Glutamatergic neuron (in vitro differentiated cells): ENCODE data around the gene BCAR3. TPM values are rescaled to one million over a fixed set of nuclear protein-coding genes. Genes with fewer than 3 reads are reported as not detected.

Source experiments
- DNase-seq: peaks from one replicate; pipeline ENCODE4 v3.0.0; 2022
- H3K27ac Mint-ChIP-seq: one replicate; pipeline ENCODE4 v1.8.0; 2020; ENCODE audit warnings: mild to moderate bottlenecking, mixed read lengths, inconsistent platforms; ENCODE audit not compliant: unreplicated experiment
- H3K27me3 Mint-ChIP-seq: one replicate; pipeline ENCODE4 v1.8.0; 2020; ENCODE audit warnings: mild to moderate bottlenecking, moderate library complexity, mixed read lengths, inconsistent platforms; ENCODE audit not compliant: unreplicated experiment
- H3K36me3 Mint-ChIP-seq: one replicate; pipeline ENCODE4 v1.8.0; 2020; ENCODE audit warnings: mild to moderate bottlenecking, mixed read lengths, inconsistent platforms; ENCODE audit not compliant: unreplicated experiment
- H3K4me1 Mint-ChIP-seq: one replicate; pipeline ENCODE4 v1.8.0; 2020; ENCODE audit warnings: mild to moderate bottlenecking, low read depth, mixed read lengths, inconsistent platforms; ENCODE audit not compliant: unreplicated experiment
- H3K4me3 Mint-ChIP-seq: one replicate; pipeline ENCODE4 v1.8.0; 2020; ENCODE audit warnings: mild to moderate bottlenecking, mixed read lengths, inconsistent platforms; ENCODE audit not compliant: unreplicated experiment
- H3K9me3 Mint-ChIP-seq: one replicate; pipeline ENCODE4 v1.8.0; 2020; ENCODE audit warnings: mild to moderate bottlenecking, moderate library complexity, mixed read lengths, inconsistent platforms; ENCODE audit not compliant: unreplicated experiment
- CTCF ChIP-seq: fragments of 200-600 bp; sonication (generic); IDR thresholded peaks from one replicate; pipeline ENCODE4 v1.5.0; 2021; ENCODE audit not compliant: partially characterized antibody, unreplicated experiment
- total RNA-seq: library from RNA; stranded (reverse); fragmentation: NEBNext Ultra II Directional; extraction: Animal tissue kit (Norgen Biotek cat#: 25700); gene quantifications from one replicate; pipeline ENCODE4 v1.2.1, GENCODE V29; 2021; ENCODE audit not compliant: unreplicated experiment

Gene BCAR3
- total RNA-seq, 1 donor from 2014 or later, result 12.8 TPM

GRCh38 chr1:93623875-93624274, 57.8 kb downstream of the BCAR3 start:
- Mint-ChIP-seq H3K4me1 (peaks cover 37% of the 10 kb centered on the region), H3K4me3 (no peak overlapping the region), H3K9me3 (peaks cover 10% of the 10 kb centered on the region), H3K36me3 (no peaks in the 10 kb centered on the region), H3K27ac (no peak overlapping the region), H3K27me3 (peaks cover 5% of the 10 kb centered on the region)
- TF ChIP-seq CTCF, result no peak
- DNase-seq, result no peak

GRCh38 chr1:93623436-93623835, 58.2 kb downstream of the BCAR3 start:
- Mint-ChIP-seq H3K9me3 (peaks cover 8% of the 10 kb centered on the region), H3K27ac (no peak overlapping the region), H3K27me3 (peaks cover 5% of the 10 kb centered on the region), H3K4me3 (no peak overlapping the region), H3K4me1 (peaks cover 37% of the 10 kb centered on the region), H3K36me3 (no peaks in the 10 kb centered on the region)
- TF ChIP-seq CTCF, result no peak
- DNase-seq, result no peak

GRCh38 chr1:93621246-93621645, 60.4 kb downstream of the BCAR3 start:
- DNase-seq, result no peak
- TF ChIP-seq CTCF, result no peak
- Mint-ChIP-seq H3K27ac (no peak overlapping the region), H3K36me3 (no peaks in the 10 kb centered on the region), H3K4me1 (peaks cover 48% of the 10 kb centered on the region), H3K27me3 (peaks cover 5% of the 10 kb centered on the region), H3K9me3 (peaks cover 6% of the 10 kb centered on the region), H3K4me3 (no peak overlapping the region)

GRCh38 chr1:93620841-93621210, 60.8 kb downstream of the BCAR3 start:
- no peak for DNase-seq
- Mint-ChIP-seq H3K4me1 (peaks cover 47% of the 10 kb centered on the region), H3K9me3 (peaks cover 6% of the 10 kb centered on the region), H3K27ac (peak overlapping the region; percentile 34), H3K36me3 (no peaks in the 10 kb centered on the region), H3K4me3 (no peak overlapping the region), H3K27me3 (peaks cover 7% of the 10 kb centered on the region)
- TF ChIP-seq CTCF, result no peak

GRCh38 chr1:93620172-93620840, 61.3 kb downstream of the BCAR3 start:
- no peaks in the 10 kb centered on the region for H3K36me3 Mint-ChIP-seq
- peak overlapping the region; percentile 34 for H3K27ac Mint-ChIP-seq
- no peak overlapping the region for H3K4me3 Mint-ChIP-seq
- no peak for DNase-seq
- TF ChIP-seq CTCF, result no peak
- H3K9me3 Mint-ChIP-seq, result peaks cover 6% of the 10 kb centered on the region
- peaks cover 47% of the 10 kb centered on the region for H3K4me1 Mint-ChIP-seq
- H3K27me3 Mint-ChIP-seq, result peaks cover 10% of the 10 kb centered on the region
